Activated effector memory CD4-positive, alpha-beta T cell treated with Interleukin-2 at 50 U/mL for 16 hours (primary cell): Measurements from ENCODE around the gene RBFOX2.
"Not testable (repeated sequence)": the region's sequence is repeated elsewhere in the genome, so short reads cannot be mapped to it uniquely, and the experiment has no call there.

Source experiments
- DNase-seq: peaks from one replicate; pipeline ENCODE4 v3.0.0-alpha.2; 2020

RBFOX2 gene, protein sequence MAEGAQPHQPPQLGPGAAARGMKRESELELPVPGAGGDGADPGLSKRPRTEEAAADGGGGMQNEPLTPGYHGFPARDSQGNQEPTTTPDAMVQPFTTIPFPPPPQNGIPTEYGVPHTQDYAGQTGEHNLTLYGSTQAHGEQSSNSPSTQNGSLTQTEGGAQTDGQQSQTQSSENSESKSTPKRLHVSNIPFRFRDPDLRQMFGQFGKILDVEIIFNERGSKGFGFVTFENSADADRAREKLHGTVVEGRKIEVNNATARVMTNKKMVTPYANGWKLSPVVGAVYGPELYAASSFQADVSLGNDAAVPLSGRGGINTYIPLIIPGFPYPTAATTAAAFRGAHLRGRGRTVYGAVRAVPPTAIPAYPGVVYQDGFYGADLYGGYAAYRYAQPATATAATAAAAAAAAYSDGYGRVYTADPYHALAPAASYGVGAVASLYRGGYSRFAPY

DNA sequence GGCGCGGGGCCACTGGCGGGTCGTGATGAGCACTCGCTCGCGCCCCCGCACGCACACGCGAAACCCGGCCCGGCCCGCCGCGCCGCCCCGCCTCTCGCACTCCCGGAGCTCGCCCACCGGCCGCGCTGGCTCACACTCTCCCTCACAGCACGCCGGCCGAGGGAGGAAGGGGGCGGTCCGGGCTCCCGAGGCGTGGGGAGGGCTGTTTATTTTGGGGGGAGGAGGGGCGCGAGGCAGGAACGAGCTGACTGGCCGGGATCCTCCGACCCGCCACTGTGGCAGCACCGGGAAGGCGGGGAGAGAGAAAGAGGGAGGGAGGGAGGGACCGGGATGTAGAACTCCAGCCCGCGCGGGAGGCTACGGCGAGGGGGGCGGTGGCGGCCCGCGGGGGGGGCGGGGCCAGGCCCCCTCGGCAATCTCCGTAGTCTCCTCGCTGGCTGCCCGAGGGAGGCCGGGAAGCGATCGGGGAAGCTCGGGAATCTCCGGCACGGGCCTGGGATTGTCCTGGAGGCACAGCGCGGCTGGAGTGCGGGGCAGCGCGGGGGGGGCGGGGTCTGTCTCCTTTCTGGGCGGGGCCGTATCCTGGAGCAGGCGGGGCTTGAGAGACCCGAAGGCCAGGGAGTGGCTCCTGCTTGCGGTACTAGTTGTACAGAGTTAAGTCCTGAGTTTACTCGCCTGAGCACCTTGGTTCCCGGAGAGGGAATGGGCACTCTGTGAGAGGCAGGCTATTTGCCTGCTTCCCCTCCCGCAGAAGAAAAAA is at the start of gene RBFOX2:
RBFOX2 (minus strand) TSS at position 179 of the 760 bp plus-strand sequence. CDS start 399 bp downstream, outside the sequence.
- peak; percentile 44 for DNase-seq

DNA sequence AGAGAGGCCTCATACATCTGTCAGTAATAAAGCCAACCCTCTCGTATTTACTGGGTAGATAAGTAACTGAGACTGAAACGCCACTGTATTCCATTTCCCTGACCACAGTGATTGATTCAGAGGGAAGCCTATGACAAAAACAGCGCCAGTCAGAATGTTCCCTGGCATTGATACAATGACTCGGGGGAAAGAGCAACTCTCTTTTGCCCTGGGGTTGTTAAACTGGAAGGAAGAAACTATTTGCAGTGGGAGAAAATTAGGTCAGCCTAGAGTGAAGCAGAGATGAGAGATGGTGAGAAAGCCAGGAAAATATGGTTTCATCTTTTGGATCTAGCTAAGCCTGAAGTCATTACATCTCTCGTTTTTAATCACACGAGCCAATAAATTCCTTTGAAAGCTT is 48.6 kb upstream of the RBFOX2 start:
- no peak for DNase-seq

DNA sequence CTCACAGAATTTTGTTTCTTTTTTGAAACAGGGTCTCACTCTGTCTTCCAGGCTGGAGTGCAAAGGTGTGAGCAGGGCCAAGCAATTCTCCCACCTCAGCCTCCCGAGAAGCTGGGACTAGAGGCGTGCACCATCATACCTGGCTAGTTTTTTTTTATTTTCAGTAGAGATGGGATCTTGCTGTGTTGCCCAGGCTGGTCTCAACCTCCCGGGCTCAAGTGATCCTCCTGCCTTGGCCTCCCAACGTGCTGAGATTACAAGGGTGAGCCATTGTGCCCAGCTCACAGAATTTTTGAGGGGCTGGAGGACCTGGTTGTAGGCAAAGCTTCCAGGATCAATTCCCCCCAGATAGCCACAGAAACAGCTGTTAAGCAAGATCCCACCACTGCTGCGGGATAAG is 47.1 kb upstream of the RBFOX2 start:
- DNase-seq, result no peak

DNA sequence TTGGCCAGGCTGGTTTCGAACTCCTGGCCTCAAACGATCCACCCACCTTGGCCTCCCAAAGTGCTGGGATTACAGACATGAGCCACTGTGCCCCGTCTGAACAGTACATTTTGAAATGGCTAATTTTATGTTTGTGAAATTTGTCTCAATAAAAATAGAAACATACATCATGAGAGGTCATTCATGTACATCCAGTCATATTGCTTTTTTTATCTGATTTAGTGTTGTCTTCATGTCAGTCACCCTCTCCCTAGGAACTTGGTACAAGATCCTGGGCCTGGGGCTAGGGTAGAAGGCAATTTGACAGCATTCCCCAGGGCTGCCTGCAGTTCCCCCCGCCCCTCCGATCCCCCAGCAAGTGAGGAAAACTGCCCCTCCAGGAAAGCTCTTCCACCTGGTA is 46.6 kb upstream of the RBFOX2 start:
- DNase-seq, result no peak

DNA sequence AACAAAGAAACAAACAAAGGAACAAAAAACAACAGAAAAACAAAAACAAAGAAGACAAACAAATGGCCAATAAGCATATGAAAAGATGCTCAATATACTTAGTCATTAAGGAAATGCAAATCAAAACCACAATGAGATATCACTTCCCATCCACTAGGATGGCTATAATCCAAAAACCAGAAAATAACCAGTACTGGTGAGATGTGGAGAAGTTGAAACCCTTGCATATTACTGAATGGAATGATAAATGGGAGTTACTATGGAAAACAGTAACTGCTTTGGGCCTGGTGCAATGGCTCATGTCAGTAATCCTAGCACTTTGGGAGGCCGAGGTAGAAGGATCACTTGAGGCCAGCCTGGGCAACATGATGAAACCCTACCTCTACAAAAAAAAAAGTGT is 44.9 kb upstream of the RBFOX2 start:
- DNase-seq, result no peak

DNA sequence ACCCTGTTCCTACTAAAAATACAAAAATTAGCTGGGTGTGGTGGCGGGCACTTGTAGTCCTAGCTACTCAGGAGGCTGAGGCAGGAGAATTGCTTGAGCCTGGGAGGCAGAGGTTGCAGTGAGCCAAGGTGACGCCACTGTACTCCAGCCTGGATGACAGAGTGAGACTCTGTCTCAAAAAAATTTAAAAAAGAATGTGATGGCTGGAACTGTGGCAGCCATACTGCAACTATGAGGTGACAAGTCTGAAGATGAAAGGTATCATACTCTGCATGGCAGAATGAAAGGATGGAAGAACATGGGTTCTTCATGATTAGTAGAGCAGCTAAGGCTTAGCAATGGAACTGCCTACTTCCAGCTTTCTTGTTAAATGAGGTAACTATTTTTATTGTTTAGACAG is 42.0 kb upstream of the RBFOX2 start:
- DNase-seq, result not testable (repeated sequence)

DNA sequence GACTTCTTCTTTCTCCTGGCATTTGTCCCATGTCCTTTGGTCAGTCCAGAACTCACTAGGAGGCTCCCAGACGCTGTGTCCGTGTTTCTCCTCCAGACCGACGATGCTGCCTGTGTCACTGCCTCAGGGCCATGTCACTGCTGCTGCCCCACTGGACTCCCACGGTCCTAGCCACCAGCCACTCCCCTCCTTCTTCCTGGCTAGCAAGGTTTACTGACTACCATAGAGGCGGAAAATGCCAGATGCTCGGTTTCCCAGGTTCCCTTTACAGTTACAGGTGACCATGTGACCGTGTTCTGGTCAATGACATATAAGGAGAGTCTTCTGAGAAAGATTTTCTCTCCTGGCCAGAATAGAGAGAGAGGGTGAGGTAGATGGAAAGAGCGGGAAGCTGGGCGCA is 40.7 kb upstream of the RBFOX2 start:
- no peak for DNase-seq

DNA sequence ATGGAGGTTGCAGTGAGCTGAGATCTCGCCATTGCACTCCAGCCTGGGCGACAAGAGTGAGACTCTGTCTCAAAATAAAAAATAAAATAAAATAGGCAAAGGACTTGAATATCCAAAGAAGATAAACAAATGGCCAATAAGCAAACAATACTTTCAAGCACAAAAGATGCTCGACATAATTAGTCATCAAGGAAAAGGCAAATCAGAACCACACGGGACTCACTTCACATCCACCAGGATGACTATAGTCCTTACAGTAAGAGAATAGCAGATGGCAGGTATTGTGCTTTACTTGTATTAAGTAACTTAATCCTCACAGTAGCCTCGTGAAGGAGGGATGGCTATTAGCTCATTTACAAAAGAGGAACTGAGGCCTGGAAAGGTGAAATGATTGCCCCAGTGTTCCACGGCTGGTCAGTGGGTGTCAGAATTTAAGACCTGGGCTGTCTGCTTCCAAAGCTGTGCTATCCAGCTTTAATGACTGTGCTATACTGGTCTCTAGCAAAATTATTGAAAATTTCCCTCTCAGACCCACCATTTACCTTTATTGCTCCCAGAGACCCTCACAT is 40.2 kb upstream of the RBFOX2 start:
- no peak for DNase-seq

DNA sequence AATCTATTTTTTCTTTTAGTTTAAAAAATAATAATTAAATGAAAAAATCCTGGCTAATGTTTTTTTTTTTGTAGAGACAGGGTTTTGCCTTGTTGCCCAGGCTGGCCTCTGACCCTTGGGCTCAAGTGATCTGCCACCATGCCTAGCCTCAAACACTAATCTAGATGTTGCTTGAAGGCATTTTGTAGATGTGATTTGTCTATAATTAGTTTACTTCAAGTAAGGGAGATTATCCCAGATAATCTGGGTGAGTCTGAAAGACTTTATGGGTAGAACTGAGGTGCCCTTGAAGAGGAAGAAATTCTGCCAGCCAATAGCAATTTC is 38.6 kb upstream of the RBFOX2 start:
- DNase-seq, result no peak

DNA sequence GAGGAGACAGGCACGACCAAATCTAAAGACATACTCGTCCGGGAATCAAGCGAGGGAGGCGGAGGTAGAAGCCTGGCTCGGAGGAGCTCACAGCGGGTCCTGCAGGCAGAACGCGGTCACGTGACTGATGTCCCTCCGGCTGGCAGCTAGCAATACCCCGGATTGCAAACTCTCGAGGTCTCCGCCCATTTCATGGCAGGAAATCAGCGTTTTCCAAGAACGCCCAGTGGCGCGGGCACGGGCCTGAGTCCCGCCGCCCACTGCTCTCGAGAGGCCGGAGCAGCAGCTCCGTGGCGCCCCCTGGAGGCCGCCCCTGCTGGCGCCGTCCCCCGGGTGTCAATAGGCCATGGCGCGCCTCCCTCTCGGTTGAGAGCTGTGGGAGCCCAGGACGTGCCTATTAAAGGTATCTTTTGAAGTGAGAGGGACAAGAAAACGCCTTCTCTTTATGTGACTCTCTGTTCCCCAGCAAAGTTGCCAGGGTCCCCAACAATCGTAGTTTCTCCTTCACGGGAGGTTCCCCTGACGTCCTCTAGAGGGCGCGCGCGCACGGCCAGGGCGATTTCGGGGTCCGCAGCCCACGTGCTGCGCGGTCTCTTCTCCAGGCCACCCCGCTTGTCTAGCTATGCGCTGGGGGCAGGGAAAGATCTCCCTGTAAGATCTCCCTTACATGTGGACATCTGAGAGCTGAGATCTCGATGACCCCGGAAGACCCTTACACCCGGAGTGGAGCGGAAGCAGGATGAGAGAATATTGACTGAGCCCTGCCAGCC is 37.3 kb upstream of the RBFOX2 start:
- DNase-seq, result peak; percentile 41

DNA sequence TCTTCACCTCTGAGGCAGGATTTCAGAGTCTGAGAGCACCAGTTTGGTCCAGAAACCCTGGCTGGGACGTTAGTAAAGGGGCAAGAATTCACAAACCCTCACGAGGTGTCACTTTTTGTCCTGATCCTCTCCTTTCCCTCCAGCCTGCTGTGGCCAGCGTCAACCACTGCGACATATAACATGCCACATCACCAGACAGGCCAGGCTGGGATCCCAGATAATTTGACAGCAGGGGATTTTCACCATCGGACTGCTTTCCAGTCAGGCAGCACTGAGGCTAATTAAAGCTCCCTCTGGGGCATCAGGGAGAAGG is 36.8 kb upstream of the RBFOX2 start:
- DNase-seq, result no peak

DNA sequence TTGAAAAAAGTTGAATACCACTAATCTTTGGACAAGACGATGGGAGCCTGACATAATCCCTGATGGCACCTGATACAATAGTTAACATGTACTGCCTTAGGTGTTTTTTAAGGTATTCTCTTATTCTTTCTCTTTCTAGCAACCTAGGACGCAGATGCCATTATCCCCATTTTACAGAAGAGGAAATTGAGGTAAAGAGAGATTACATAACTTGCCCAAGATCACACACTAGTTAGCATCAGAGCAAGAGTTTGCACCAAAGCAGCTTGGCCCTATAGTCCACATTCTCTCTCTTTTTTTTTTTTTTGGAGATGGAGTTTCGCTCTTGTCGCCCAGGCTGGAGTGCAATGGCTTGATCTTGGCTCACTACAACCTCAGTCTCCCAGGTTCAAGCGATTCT is 35.7 kb upstream of the RBFOX2 start:
- DNase-seq, result no peak

DNA sequence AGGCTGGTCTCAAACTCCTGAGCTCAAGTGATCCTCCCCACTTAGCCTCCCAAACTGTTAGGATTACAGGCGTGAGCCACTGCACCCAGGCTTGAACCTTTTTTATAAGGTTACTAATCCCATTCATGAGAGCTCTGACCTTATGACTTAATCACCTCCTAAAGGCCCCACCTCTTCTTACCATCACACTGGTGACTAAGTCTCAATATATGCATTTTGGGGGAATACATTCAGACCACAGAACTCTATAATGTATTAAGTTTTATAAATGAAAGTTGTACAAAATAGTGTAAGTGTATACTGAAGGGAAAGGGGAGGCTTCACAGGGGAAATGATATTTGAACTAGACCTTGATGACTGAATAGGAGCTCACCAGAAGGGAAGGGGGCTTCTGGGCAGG is 28.4 kb upstream of the RBFOX2 start:
- DNase-seq, result no peak

DNA sequence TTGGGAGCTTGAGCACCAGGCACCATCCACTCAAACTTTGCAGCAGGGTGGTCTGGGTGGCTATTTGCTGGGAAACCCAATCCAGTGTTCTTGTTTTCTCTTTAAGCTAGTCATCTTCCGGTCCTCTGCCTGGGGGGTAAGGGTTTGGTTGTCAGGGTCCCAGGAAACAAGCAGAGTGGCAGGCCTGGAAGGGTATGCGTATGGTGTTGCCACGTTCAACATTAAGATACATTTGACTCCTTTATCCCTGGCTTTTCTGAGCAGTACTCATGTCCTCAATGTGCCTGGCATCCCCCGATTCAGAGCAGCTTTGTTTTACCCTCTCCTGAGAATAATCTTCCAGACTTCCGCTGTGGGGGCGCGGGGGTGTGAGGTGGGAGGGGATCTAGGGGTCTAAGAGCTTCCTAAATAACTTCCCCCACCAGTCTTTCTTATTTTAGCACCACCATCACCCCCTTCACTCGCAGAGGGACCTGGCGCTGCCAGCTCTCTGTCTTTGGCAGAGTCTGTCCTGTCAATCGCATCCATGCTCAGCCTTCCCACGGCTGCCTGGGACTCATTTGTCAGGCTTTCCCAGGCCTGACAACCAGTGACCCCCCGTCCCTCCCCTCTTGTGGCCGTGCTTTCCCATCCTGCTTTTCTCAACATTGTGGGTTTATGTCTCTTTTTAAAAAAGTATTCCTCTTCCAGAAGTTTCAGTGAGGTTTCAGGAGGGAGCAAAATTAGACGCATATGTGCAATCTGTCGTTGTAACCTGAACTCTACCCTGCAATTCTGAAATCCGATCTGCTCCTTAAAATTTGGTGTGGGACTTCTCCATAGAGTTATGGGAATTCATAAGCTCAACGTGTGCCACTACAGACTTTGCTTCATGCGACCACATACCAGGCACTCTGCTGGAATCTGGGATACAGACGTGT is 27.0 kb upstream of the RBFOX2 start:
- no peak for DNase-seq

DNA sequence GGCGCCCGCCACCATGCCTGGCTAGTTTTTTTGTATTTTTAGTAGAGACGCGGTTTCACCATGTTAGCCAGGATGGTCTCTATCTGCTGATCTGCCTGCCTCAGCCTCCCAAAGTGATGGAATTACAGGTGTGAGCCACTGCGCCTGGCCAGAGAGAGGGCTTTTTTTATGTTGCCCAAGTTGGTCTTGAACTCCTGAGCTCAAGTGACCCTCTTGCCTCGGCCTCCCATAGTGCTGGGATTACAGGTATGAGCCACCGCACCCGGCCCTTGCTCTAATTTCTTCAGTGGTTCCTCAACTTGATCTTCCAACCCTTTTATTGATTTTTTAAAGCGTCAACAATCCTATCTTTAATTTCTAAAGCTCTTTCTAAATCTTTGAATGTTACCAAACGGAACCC is 25.8 kb upstream of the RBFOX2 start:
- not testable (repeated sequence) for DNase-seq

DNA sequence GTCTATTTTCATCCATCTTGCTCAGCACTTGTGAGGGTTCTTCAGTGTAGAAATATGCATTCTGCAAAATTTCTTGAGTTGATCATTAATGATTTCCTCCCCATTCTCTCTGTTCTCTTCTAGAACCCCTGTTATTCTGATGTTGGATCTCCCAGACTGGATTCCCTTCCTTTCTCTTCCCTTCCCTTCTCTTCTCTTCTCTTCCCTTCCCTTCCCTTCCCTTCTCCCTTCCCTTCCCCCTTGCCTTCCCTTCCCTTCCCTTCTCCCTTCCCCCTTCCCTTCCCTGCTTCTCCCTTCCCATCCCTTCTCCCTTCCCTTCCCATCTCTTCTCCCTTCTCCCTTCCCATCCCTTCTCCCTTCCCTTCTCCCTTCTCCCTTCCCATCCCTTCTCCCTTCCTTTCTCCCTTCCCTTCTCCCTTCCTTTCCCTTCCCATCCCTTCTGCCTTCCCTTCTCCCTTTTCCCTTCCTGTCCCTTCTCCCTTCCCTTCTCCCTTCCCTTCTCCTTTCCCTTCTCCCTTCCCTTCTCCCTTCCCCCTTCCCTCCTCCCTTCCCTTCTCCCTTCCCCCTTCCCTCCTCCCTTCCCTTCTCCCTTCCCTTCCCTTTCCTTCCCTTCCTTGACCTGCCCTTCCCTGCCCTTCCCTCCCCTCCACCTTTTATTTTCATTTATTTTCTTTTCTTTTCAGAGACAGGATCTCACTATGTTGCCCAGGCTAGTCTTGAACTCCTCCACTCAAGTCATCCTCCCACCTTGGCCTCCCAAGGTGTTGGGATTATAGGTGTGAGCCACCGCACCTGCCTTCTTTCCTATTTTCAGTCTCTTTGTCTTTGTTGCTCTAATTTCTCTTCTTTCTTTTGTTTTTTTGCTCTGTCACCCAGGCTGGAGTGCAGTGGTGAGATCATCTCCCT is 24.9 kb upstream of the RBFOX2 start:
- no peak for DNase-seq

DNA sequence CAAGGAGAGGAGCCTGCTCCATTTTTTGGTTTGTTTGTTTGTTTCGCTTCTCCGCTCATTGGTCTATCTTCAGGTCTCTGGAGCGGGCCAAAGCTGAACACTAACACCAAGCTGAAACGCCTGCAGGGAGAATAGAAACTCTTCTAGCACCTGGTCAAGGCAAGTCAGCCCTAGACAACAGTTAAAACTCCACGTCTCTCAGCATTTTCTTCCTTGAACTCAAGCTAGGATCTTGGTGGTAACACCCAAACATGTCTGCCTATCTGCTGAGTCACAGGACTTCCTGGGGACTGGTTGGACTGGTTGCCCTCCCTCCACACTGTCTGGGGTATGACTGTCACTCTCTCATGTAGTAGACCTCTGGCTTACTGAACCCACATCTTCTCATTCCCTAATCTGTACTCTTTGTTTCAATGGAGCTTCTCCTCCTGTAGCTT is 23.9 kb upstream of the RBFOX2 start:
- DNase-seq, result no peak

DNA sequence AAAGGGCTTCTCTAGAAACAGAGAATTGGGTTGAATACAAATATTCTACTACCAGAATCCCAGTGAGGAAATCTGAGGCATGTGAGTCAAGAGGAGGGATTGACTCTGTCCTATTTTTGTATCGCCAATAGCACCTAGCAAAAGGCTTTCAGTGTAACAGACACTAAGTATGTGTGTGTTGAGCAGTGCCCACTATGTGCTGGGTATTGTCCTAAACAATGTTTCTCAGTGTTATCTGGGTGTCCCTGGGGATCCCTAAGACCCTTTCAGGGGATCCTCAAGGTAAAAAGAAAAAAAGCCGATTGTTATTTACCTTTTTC is 21.0 kb upstream of the RBFOX2 start:
- DNase-seq, result no peak

DNA sequence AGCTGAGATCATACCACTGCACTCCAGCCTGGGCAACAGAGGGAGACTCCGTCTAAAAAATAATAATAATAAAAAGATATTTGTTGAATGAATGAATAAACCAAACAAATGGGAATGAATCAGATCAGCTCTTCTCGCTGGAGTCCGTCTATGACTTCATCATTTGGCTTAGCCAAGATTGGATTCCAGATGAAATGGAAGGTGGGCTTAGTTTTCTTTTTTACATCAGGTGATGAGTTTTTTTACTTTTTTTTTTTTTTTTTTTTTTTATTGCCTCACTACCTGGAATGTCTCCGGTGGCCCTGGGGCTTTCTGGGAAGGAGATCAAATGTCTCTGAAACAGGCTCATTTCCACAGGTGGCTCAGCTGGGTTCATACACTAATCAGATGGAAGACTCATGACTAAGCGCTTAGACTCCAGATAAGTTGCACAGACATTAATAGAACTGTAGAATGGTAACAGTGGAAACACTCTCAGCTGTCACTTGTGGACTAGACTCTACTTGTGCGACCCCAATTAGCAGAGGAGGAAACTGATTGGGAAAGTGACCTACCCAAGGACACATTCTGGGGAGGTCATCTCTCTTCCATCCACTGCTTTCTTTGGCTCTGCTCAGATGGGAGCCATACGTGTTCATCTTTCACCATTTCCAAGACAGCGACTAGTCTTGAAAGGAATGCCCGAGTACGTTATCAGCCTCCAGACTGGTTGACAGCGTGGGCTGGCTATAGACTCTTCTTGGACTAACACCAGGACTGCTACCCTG is 20.5 kb upstream of the RBFOX2 start:
- no peak for DNase-seq

DNA sequence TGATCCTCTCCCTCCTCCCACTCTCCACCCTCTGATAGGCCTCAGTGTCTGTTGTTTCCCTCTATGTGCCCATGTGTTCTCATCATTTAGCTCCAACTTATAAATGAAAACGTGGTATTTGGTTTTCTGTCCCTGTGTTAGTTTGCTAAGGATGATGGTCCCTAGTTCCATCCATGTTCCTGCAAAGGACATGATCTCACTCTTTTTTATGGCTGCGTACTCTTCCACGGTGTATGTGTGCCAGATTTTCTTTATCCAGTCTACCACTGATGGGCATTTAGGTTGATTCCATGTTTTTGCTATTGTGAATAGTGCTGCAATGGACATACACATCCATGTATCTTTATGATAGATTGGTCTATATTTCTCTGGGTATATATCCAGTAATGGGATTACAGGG is 15.9 kb upstream of the RBFOX2 start:
- DNase-seq, result not testable (repeated sequence)

DNA sequence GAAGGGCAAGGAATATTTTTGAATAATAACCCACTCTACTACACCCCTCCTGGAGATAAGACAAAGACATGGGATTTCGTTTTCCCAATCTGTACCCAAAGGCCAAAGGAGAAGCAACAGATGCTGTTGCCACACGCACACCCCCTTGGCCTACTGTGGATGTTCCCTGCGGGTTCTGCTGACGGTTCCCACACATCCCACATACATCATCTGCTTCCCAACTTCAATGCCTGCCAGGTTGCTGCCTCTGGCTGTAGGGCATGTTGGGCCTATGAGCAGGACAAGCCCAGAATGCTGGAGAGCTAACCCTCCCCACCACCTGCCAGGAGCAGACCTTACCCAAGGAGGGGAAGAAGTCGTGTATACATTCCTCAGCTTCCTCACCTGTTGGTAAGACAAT is 13.6 kb upstream of the RBFOX2 start:
- no peak for DNase-seq
